GM21447 (cell line): ENCODE measurements around the gene LGALS8.
"Not testable (repeated sequence)": the region's sequence is repeated elsewhere in the genome, so short reads cannot be mapped to it uniquely, and the experiment has no call there.

Experiments
- ATAC-seq: cut with Tn5 transposase; IDR thresholded peaks from one replicate; pipeline ENCODE4 v1.9.1; 2021; ENCODE audit not compliant: unreplicated experiment

Gene LGALS8

GRCh38 chr1:236523704-236524141, at the start of gene LGALS8:
Gene LGALS8 (plus strand): TSS chr1:236523982. CDS start chr1:236526071, 2,089 bp downstream.
- ATAC-seq: peak; percentile 66

GRCh38 chr1:236476019-236476418, 47.8 kb upstream of the LGALS8 start:
- ATAC-seq: no peak

GRCh38 chr1:236480758-236481436, 42.9 kb upstream of the LGALS8 start:
- ATAC-seq: no peak

GRCh38 chr1:236484310-236484971, 39.3 kb upstream of the LGALS8 start:
- no peak for ATAC-seq

DNA sequence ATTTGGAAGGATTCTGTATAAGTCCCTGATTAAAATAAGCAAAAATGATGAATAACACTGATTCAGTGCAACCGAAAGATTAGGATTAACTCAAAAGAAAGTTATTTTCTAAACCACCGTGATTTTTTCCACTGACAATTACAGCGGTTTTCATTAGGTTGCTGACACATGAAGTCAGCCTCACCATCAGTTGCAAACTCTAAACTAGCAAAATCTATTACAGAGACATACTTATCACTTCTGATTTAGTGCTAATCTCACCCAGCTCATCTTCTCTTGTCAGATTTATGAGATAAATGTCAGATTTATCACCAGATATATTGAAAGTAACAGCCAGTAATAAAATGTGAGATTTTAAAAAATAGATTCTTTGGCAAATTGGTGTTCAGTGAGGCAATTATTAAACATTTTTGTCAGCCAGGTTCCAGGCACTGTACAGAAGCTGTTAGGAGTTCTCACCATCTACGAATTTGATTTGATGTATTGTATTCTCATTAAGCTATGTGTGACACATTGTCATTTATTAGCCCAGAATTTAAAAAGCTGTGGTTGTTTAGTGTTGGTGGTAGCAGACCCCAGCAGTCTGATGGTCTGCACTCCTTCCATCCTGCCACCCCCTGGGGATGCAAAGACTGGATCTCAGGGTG, 37.3 kb upstream of the LGALS8 start:
- no peak for ATAC-seq

DNA sequence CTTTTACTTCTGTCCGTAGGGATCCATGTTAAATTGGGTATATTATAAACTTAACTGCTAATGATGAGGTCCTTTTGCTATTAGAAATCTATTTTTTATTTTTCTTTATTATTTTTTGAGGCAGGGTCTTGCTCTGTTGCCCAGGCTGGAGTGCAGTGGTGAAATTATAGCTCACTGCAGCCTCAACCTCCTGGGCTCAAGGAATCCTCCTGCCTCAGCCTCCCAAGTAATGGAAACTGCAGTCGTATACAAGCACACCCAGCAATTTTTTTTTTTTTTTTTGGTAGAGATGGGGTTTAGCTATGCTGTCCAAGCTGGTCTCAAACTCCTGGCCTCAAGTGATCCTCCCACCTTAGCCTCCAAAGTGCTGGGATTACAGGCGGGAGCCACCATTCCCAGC, 34.6 kb upstream of the LGALS8 start:
- ATAC-seq: not testable (repeated sequence)

- peak; percentile 62 for ATAC-seq
Measured at GRCh38 chr1:236489710-236490377, 33.9 kb upstream of the LGALS8 start.

GRCh38 chr1:236491469-236492136, 32.2 kb upstream of the LGALS8 start:
- ATAC-seq: no peak

DNA sequence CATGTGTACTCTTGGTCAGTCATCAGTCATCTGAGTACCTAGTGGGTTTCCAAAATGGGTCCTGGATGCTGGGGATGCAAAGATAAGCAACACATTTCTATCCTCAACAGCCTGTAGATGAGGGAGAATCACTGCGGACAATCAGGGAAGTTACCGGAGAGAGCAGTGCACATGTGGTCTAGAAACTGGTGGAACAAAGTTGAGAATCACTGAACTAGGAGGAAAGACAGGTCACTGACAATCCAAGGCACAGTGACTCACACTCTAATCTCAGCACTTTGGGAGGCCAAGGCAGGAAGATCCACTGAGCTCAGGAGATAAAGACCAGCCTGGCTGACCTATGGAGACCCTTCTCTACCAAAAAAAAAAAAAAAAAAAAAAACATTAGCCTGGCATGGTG, 31.4 kb upstream of the LGALS8 start:
- no peak for ATAC-seq

DNA sequence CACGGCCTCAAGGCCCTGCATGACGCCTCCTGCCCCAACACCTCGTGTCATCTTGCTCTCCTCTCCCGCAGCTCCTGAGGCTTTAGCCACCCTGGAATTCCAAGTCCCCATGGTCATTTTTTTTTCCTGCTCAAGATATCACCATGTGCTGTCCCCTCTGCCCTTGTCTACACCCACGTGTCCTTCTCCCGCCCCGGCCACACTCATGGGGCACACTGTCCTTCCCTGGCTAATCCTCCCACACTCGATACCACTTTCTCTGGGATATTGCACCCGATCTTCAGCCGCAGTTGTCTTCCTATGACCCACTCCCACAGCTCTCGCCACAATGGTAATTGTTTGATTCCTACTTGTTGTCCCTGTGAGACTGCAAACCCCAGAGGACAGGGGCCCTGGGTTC, 29.7 kb upstream of the LGALS8 start:
- no peak for ATAC-seq

DNA sequence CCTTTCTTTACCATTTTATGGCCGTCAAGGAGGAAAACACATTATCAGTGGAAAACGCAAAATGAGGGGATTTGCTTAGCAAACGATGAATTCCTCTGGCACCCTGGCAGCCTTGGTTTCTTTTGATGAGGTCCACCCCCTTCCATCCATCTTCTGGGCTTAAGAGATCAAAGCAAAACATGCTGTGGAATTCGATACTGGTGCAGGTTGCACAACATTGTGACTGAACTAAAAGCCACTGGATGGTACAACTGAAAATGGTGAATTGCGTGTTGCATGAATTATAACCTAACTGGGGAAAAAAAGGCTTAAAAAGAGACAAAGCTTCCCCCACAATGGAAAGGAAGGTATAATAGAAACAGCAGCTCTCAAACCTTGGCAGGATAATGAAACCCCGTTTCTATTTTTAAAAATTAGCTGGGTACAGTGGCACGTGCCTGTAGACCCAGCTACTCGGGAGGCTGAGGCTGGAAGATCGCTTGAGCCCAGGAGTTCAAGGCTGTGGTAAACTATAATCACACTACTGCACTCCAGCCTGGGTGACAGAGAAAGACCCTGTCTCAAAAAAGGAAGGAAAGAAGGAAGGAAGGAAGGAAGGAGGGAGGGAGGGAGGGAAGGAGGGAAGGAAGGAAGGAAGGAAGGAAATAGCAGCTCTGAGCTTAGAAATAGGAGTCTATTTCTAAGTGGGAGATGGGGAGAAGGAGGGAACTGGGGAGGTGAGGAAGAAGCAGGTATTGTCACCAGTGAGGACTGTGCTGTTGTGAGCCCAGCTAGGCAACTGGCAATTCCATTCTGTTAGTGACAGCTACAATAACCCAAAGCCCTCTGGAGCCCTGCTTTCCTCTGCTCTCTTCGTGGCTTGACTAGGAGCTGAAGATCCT, 29.0 kb upstream of the LGALS8 start:
- ATAC-seq: no peak

DNA sequence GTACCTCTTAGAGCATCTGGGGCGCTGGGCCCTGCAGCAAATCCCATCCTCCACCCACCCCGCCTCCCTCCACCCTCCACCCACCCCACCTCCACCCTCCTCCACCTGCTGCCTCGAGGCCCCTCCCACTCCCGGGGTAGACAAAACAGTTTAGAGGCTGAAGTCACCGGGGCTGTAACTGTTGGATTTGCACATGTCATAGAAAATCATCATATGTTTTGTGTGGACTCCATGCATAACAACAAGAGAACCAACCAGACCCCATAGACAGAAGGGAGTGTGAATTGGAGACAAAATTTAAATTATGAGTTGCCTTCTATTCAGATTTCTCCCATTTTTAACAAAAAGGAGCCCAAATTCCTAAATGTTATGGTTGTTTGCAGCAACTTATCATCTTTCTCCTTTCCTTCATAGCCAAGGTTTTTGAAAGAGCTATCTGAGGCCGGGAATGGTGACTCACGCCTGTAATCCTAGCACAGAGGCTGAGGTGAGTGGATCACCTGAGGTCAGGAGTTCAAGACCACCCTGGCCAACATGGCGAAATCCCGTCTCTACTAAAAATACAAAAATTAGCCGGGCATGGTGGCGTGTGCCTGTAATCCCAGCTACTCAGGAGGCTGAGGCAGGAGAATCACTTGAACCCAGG, 28.2 kb upstream of the LGALS8 start:
- no peak for ATAC-seq

DNA sequence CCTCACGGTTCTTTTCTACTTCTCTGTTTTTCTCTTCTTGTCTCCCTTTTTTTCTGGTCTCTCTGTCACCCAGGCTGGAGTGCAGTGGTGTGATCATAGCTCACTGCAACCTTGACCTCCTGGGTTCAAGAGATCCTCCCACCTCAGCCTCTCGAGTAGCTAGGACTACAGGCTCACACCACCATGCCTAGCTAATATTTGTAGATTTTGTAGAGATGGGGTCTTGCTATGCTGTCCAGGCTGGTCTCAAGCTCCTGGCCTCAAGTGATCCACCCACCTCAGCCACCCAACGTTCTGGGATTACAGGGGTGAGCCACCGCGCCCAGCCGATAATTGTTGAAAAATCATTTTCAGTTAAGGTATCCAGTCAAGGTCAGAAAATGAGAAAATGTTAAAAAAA, 25.9 kb upstream of the LGALS8 start:
- ATAC-seq: no peak

DNA sequence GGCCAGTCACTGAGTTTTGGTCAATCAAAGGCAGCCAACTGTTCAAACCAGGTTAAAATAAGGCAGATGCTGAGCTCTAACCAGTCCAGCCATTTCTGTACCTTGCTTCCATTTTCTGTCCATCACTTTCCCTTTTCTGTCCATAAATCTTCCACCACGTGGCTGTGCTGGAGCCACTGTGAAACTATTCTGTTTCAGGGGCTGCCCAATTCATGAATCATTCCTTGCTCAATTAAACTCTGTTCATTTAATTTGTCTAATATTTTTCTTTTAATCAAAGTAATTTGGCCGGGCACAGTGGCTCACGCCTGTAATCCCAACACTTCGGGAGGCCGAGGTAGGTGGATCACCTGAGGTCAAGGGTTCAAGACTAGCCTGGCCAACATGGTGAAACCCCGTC, 22.7 kb upstream of the LGALS8 start:
- no peak for ATAC-seq

- no peak for ATAC-seq
Measured at GRCh38 chr1:236502579-236502971, 21.2 kb upstream of the LGALS8 start.

GRCh38 chr1:236502972-236503639, 20.7 kb upstream of the LGALS8 start:
- ATAC-seq: no peak

- not testable (repeated sequence) for ATAC-seq
Measured at GRCh38 chr1:236504338-236504737, 19.4 kb upstream of the LGALS8 start.

GRCh38 chr1:236507022-236507700, 16.6 kb upstream of the LGALS8 start:
- no peak for ATAC-seq
